Superior temporal gyrus (tissue), 1 donor: ENCODE data around the gene MISP.
"Not testable (repeated sequence)": the region's sequence is repeated elsewhere in the genome, so short reads cannot be mapped to it uniquely, and the experiment has no call there.

Experiments
- DNase-seq: peaks from one replicate; pipeline ENCODE4 v3.0.0-alpha.2; 2016; ENCODE audit errors: extremely low spot score

Gene MISP, protein sequence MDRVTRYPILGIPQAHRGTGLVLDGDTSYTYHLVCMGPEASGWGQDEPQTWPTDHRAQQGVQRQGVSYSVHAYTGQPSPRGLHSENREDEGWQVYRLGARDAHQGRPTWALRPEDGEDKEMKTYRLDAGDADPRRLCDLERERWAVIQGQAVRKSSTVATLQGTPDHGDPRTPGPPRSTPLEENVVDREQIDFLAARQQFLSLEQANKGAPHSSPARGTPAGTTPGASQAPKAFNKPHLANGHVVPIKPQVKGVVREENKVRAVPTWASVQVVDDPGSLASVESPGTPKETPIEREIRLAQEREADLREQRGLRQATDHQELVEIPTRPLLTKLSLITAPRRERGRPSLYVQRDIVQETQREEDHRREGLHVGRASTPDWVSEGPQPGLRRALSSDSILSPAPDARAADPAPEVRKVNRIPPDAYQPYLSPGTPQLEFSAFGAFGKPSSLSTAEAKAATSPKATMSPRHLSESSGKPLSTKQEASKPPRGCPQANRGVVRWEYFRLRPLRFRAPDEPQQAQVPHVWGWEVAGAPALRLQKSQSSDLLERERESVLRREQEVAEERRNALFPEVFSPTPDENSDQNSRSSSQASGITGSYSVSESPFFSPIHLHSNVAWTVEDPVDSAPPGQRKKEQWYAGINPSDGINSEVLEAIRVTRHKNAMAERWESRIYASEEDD

DNA sequence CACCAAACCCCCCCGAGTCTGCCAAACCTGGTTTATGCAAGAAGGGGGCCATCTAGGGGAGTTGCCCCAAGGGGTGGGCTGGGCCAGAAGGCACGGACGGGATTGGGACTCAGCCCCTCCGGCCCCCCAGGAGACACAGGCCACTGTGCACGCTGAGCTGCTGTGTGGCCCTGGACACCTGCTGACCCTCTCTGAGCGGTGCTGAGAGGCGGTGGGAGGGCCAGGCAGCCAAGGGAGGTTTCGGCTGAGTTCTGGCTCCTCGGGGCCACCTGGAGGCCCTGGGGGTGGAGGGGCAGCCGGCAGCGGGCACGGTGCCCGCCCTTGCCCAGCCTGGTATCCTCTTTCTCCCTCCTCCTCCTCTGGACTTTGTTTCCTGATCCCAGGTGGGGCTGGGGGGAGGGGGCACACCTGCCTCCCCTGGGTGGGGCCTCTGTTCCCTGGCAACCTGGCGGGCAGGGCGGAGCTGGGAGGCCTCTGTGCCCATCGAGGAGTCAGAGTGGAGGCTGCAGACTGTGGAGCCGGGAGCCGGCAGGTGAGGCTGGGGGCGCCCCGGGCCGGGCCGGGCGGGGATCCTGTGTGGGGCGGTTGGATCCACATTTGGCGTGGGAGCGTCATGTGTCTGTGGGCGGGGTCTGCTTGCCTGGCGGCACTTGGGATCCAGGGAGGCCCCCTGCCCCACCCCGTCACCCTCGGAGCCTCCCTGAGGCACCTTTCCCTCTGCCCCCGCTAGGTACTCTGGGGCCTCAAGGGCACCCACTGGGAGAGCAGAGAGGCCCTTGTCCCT lies at the start of gene MISP:
Gene MISP, plus strand, starts transcription at position 473 of the 784 bp plus-strand sequence. CDS start 5,835 bp downstream, outside the sequence.
- no peak for DNase-seq

DNA sequence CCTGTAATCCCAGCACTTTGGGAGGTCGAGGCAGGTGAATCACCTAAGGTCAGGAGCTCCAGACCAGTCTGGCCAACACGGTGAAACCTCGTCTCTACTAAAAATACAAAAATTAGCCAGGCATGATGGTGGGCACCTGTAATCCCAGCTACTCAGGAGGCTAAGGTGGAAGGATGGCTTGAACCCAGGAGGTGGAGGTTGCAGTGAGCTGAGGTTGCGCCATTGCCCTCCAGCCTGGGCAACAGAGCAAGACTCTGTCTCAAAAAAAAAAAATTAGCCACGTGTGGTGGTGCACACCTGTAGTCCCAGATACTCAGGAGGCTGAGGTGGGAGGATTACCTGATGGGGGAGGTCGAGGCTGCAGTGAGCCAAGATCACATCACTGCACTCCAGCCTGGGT lies 48.1 kb upstream of the MISP start:
- DNase-seq, result not testable (repeated sequence)

DNA sequence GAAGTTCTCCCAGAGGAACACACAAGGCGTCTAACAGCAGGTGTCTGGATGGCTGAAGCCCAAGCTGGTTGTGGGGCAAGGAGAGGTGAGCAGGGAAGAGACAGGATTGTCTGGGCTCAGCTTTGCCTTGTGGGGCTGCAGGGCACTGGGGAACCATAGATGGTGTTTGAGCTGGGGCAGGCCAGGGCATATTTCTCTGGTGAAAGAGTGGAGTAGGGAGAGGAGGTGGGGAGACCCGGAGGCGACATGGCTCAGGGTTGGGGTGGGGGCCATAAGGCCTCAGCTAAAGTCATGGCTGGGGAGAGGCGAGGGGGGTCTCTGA lies 47.6 kb upstream of the MISP start:
- DNase-seq, result no peak

DNA sequence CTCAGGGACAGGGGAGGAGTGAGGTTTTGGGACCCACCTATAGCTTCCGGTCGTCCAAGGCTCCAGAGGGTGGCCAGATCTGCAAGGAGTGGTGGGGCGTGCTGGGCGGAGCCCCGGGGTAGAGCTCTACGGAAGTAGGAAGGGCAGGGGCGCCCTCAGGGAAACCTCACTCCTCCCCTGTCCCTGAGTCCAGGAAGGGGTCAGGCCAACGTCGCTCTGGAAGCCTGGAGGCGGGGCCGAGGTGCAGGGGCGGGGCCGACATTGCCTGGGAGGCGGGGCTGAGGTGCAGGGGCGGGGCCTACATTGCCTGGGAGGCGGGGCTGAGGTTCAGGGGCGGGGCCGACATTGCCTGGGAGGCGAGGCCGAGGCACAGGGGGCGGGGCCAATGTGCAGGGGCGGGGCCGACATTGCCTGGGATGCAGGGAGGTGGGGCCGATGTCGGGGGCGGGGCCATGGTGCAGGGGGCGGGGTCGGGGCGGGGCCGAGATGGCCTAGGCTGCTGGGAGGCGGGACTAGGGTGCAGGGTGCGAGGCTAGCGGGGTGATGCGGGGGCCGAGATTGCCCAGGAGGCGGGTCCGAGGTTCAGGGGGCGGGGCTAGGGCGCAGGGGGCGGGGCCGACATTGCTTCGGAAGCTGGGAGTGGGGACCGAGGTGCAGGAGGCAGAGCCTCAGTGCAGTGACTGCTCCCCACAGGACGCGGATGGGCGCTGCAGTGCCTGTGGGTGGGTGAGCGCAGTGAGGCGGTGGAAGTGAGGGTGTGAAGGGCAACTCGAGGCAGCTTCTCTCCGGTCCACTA lies 47.1 kb upstream of the MISP start:
- DNase-seq, result no peak

DNA sequence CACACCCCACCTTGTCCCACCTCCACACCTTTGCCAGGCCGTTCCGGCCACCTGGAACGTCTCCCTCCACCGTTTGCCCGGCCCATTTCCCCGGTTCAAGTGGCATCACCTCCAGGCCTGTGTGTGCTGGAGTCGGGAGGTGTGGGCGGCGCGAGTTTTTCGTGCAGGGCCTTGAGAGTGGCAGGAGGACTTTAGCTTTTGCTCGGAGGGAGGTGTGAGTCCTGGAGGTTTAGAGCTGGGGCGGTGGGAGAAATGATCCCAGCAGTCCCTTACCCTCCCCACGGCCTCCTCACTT lies 46.5 kb upstream of the MISP start:
- no peak for DNase-seq

DNA sequence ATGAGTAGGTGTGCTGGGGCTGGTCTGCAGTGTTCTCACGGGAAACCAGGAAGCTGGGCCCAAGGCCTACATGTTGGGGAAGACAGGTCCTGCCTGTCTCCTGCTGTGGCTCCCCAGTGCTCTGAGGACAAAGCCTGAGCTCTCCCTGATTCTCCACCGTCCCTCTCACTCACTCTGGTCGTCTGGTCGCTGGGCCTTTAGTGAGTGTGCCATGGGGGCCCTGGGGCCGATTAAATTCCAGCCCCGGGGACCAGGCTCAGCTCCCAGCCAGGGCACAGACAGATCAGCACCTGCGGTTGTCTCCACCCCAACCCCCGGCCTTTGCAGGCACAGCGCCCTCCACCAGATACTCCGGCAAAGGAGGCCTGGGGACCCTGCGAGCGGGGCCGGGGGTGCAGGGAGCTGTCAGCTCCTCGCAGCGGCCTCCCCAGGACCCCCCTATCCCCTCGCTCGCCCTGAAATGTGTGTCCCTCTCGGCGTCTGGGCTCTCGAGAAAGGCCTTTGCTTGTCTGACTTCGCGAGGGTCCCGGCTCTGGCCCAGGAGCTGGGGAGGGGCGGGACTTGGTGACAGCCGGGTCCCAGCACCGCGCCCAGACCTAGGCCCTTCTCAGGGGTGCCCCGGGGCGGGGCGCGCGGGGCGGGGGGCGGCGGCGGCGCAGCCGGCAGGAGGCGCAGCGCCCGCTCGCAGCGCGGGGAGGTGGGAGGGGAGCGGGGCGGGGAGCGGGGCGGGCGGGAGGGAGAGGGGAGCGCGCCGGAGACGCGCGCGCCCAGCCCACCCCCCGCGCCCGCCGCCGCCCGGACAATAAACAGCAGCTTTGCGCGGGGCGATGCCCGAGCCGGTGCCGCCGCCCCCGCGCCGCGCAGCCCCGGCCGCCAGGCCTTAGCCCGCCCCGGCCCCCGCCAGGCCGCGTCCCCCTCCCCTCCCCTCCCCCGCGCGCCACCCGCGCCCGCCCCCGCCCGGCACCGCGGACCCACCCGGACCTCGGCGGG lies 42.5 kb upstream of the MISP start, which contains the start of gene PALM:
Gene PALM, plus strand, starts transcription at position 782 of the 990 bp plus-strand sequence. CDS start 212 bp downstream, outside the sequence.
- no peak for DNase-seq

DNA sequence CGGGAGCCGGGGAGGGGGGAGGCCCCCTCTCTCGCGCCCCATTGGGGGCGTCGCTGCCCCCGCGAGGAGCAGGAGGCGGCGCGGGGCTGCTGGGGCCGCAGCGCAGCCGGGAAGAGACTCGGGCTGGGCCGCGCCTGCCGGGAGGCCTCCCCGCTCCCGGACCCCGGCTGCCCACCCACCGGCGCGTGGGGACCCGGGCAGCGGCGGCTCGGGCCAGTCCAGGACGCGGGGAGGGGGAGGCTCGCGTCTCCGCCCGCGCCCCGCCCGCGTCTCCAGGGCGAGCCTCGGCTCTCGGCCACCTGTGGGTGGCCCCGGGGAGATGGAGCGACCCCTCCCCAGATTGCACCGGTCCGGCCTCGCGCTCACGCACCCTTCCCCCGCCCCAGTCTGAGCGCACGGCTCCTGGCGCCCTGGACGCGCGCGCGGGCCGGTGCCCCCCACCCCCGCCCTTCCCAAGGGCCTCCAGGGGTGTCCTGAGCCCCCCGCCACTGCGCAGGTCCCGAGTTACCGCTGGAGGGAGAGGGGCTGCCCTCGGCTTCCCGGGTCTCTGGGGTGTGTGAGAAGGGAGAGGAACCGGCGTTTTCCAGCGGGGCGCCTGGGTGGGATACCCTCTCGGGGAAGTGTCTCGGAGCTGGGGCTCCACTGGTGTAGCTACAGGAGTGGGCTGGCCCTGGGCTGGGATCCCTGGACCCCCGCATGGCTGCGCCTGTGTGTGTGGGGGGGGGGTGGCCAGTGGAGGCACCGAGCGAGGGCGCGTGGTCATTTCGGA lies 41.5 kb upstream of the MISP start:
- DNase-seq, result no peak

DNA sequence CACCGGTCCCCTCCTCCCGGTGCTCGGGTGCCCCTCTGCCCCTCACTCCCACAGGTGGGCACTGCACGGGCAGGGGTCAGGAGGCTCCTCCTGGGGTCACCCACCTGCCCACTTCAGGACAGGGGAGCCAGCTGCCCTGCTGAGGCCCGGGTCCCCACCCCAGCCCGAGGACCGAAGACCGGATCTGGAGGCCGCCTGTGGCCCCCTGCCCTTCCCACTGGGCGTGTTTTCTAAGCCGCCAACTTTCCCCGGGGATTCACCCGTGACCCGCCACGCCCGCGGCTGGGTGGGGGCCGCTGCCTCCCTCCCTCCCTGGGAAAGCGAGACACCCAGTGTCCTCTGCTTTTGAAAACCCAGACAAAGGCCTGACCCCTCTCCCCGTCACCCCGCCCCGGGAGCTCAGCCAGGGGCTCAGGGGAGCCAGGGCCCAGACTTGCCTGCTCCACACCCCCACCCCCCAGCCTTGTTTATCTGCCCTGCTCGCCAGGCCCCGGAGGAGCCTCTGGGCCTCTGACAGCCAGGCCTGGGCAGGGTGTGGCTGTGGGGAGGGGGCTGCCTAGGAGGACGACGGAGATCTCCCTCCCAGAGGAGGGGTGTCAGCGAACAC lies 40.8 kb upstream of the MISP start:
- no peak for DNase-seq

DNA sequence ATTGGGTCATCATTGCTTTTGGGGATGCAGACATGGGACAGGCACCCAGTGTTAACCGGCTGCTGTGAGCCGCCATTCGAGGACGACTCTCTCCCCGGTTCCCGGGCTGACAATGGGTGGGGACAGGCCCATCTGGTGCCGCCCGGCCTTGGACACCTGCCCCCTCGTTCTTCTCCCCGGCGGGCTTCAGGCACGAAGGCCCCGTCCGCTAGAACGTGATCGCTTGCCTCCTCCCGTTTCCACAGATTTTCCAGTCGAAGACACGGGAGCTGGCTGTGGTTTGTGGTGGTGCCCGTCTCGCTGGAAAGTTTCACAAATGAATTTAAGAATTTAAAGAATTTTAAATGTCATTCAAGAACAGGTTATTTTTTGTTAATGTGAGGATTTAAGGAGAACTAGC lies 40.1 kb upstream of the MISP start:
- DNase-seq, result peak; percentile 20

DNA sequence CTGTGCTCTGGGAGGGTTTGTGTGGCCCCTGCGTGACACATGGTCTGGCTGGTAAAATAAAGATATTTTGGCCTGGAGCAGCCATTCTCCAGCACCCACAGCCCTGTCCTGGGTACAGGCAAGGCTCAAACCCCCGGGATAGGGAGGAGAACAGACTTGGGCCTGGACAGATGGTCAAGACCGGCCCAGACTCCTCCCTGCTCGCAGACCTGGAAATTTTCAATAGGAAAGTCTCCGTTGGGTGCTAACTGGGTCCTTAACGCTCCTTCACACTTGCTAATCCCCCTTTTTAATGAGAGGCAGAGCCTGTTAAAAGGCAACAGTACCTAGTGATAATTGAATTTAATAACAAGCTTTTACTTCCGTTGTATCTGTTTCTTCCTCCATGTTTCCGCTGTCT lies 39.7 kb upstream of the MISP start:
- peak; percentile 17 for DNase-seq

DNA sequence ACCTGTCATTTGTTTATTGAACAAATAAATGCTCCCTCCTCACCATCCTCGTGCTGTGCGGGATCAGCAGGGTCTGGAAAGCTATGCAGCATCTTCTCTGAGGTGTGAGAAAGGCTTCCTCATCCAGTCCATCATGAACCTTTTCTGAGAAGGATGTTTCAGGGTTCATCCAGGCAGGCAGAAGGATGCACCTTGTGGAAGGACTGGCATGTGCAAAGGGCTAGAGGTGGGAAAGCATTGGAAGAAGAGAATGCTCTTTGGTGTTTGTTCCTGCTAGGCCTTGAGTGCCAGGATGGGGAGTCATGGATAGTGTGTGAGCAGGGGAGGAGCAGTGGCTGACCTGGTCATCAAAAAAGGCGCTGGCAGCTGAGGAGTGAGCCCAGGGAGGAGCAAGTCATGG lies 35.6 kb upstream of the MISP start:
- no peak for DNase-seq

DNA sequence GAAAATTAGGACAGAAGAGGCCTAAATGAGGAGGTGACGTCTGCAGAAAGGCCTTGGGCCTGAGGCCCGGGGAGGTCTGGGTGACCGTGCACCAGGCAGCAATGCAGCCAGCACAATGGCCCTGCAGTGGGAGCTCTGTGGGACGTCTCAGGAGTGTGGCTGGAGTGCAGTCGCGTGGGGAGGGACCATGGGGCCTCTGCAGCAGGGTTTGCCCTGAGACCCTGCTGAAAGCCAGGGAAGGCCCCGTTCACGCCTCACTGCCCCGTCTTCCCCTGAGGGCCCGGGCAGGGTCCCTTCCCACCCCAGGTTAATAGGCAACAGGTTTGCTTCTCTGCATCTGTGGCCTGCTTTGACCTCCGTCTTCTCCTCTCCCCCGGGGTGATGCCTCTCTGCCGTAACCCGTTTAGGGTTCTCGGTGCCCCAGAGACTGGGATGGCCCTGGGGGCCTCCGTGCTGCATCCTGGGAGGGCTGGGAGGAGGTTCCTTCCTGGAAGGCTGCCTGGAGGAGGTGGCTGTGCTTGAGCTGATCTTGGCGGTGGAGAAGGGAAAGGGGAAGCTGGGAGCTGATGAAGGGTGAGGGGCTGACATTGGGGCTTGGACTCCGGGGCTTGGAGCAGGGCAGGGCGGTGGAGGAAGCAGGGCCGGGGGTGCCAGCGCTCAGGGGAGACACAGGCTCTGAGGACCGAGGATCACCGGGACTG lies 32.5 kb upstream of the MISP start:
- no peak for DNase-seq

DNA sequence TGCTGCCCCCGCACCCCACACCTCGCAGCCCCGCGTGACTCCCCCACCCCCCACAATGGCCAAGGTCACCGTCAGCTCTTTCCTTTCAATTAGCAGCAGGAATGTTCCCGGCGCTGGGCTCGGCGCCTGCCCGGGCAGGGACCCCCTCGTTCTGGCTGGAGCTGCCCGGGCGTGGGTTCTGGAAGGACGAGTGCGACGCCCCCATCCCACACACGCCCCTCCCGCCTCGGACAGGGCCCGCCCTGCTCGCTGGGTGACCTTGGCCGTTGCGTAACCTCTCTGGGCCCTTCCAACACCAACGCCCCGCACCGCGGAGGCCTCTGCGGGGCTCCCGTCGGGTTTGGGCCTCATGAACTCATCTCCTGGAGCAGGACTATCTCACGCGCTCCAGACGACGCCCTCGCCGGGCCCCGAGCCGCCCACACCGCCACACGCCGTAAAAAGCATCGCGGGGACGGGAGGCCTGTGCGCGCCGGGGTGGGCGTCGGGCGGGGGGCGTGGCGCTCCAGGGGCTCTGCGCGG lies 31.9 kb upstream of the MISP start:
- no peak for DNase-seq

DNA sequence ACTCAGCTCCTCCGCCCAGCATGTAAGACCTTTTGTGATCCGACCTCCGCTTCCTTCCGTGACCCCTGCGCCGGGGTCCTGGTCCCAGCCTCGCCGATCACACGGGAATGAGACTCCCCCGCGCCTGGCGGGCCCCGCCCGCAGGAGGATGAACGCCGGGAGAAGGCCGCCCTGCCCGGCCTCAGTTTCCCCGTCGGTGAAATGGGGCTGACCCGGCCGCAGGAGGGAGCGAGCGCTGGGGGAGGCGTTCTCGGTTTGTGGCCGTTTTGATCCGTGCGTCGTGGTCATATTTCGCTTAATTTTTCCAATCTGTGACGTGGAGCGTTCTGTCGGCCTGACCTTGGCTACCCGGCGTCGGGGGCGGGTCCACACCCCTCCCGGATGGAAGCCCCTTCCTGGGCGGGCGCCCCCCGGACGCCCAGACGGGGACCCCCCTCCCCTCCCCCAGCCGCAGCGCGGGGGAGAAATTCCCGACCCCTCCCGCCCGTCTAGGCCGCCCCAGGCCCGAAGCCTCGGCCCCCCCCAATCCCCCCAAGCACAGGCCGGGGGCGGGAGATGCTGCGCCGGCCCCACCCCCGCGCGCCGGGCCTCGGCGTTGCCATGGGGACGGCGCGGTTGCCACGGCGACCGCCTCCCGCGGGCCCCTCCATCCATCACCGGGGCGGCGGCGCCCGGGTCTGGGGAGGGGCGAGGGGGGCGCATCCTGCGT lies 31.1 kb upstream of the MISP start:
- DNase-seq, result no peak

DNA sequence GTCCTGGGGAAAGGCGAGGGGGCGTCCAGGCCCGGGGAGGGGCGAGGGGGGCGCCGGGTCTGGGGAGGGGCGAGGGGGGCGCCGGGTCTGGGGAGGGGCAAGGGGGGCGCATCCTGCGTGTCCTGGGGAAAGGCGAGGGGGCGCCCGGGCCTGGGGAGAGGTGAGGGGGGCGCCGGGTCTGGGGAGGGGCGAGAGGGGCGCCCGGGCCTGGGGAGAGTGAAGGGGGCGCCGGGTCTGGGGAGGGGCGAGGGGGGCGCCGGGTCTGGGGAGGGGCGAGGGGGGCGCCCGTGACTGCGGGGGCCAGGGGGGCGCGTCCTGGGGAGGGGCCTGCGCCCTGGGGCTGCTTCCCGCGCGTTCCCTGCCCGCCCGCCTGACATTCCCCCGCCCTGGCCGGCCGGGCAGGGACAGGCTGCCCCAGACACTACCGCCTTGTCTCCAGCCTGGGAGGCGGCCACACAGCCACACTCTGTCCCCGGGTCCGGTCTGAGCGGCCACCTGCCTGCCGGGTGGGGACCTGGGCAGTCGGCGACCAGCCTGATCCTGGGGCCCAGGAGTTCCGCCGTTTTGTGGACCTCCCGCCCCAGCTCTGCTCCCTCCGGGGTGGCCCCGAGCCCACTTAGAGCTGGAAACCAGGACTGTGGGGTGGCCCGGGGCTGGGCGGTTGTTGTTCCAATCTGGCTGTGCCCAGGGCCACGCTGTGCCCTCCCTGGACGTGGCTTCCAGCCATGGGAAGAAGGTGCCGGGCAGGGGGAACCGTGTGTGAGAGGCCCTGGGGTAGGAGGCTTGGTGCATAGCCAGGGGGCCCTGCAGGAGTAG lies 30.4 kb upstream of the MISP start:
- peak; percentile 50 for DNase-seq

DNA sequence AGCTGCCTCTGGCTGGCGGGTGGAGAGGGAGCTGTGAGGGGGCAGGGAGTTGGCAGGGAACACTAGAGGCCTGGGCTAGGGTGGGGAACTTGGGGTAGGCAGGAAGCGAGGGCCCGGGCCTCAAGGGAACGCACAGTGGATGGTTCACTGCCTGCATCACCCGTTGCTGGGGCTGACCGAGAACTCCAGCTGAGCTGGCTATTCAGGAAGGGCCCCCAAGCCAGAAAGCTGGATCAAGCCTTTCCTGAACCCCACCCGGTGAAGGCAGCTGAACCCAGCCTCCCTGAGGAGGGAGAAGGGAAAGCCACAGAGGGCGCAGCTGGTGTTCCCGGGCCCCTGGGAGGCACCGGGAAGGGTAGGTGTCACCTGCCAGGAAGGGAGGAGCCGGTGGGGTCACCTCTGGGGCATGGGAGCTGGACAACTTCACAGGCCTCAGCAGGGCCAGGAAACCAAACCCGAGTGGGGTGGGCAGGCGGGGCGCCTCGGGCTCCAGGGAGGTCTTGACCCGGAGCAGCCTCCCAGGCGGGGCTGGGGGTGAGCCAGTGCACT lies 28.3 kb upstream of the MISP start:
- no peak for DNase-seq

DNA sequence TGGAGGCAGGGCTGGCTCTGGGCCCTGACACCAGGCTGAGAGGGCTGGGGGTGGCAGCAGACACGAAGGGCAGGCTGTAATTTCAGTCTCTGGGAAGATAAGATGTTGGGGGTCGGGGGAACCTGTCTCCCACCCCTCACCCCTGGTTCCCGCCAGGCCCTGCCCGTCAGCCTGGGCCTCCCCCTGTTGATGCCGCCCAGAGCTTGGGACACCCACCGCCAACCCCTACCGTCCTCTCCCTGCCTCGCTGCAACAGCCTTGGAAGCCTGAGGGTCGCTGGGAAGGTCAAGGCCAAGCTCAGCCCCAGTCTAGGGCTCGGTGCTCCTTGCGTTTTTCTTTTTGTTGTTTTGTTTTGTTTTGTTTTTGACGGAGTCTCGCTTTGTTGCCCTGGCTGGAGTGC lies 27.7 kb upstream of the MISP start:
- DNase-seq, result no peak
